Liver (tissue), 9 donors: ENCODE data around the gene CNTLN. TPM values are rescaled to one million over a fixed set of nuclear protein-coding genes. Genes with fewer than 3 reads are reported as not detected.

Experiments
- DNase-seq: peaks from one replicate; pipeline ENCODE4 v3.0.0-alpha.2; 2017; ENCODE audit warnings: low spot score
- H3K27ac ChIP-seq, 2 donors: one replicate each; pipeline ENCODE4 v1.7.0; 2013; ENCODE audit warnings: inconsistent platforms in 2 of 2, low read length in 2 of 2, control low read depth in 1 of 2, low read depth in 1 of 2, mild to moderate bottlenecking in 1 of 2
- H3K27me3 ChIP-seq, 4 donors: one replicate each; pipeline versions ENCODE4 v1.6.1 to v1.7.0; 2013; ENCODE audit warnings: low read length in 3 of 4, inconsistent platforms in 1 of 4, mild to moderate bottlenecking in 1 of 4, moderate library complexity in 1 of 4; ENCODE audit not compliant: control insufficient read depth in 4 of 4, insufficient read depth in 4 of 4
- H3K36me3 ChIP-seq, 4 donors: one replicate each; pipeline versions ENCODE4 v1.6.1 to v1.7.0; 2013; ENCODE audit warnings: low read length in 3 of 4, mild to moderate bottlenecking in 3 of 4, low read depth in 1 of 4, moderate library complexity in 1 of 4; ENCODE audit not compliant: control insufficient read depth in 4 of 4, insufficient read depth in 3 of 4
- H3K4me1 ChIP-seq, 4 donors: one replicate each; pipeline versions ENCODE4 v1.6.1 to v1.7.0; 2013; ENCODE audit warnings: low read length in 3 of 4, mild to moderate bottlenecking in 3 of 4, moderate library complexity in 1 of 4; ENCODE audit not compliant: control insufficient read depth in 4 of 4, insufficient read depth in 4 of 4
- H3K4me3 ChIP-seq, 3 donors: one replicate each; pipeline versions ENCODE4 v1.6.1 to v1.7.0; 2013; ENCODE audit warnings: low read length in 3 of 3, control low read depth in 1 of 3, low read depth in 1 of 3, mild to moderate bottlenecking in 1 of 3
- H3K9ac ChIP-seq, 2 donors: one replicate each; pipeline ENCODE4 v1.7.0; 2013; ENCODE audit warnings: low read length in 2 of 2, mild to moderate bottlenecking in 2 of 2, moderate library complexity in 2 of 2, control low read depth in 1 of 2, low read depth in 1 of 2
- H3K9me3 ChIP-seq, 4 donors: one replicate each; pipeline versions ENCODE4 v1.6.1 to v1.7.0; 2013; ENCODE audit warnings: low read length in 3 of 4; ENCODE audit not compliant: control insufficient read depth in 4 of 4
- ATF3 ChIP-seq: IDR thresholded peaks from 2 replicates; pipeline ENCODE4 v1.6.1; 2016; ENCODE audit warnings: antibody characterized with exemption
- CTCF ChIP-seq: fragments of 150-350 bp; IDR thresholded peaks from 2 replicates; pipeline ENCODE4 v1.5.1; 2017; ENCODE audit warnings: improper control_type of control experiment, low read depth, low read length; ENCODE audit not compliant: missing input control
- FOXA2 ChIP-seq: IDR thresholded peaks from 2 replicates; pipeline ENCODE4 v1.6.1; 2016; ENCODE audit warnings: antibody characterized with exemption
- GABPA ChIP-seq, 2 donors: IDR thresholded peaks in 1 of 2; conservative IDR thresholded peaks in 1 of 2; 2 replicates each; pipeline ENCODE4 v1.6.1; 2016; ENCODE audit warnings: antibody characterized with exemption in 2 of 2, mild to moderate bottlenecking in 1 of 2, moderate library complexity in 1 of 2
- HNF4A ChIP-seq, 2 donors: conservative IDR thresholded peaks; 2 replicates each; pipeline ENCODE4 v1.6.1; 2016; ENCODE audit warnings: antibody characterized with exemption in 2 of 2, mild to moderate bottlenecking in 2 of 2
- JUND ChIP-seq, 2 donors: IDR thresholded peaks; 2 replicates each; pipeline ENCODE4 v1.6.1; 2016; ENCODE audit warnings: antibody characterized with exemption in 2 of 2
- MAX ChIP-seq: IDR thresholded peaks from 2 replicates; pipeline ENCODE4 v1.6.1; 2016; ENCODE audit warnings: antibody characterized with exemption
- NR2F2 ChIP-seq: IDR thresholded peaks from 2 replicates; pipeline ENCODE4 v1.6.1; 2016; ENCODE audit warnings: antibody characterized with exemption
- RAD21 ChIP-seq, 2 donors: IDR thresholded peaks; 2 replicates each; pipeline ENCODE4 v1.6.1; 2016; ENCODE audit warnings: antibody characterized with exemption in 2 of 2, mild to moderate bottlenecking in 2 of 2
- RXRA ChIP-seq, 2 donors: IDR thresholded peaks; 2 replicates each; pipeline ENCODE4 v1.6.1; 2017 to 2018; ENCODE audit warnings: antibody characterized with exemption in 2 of 2, mild to moderate bottlenecking in 1 of 2
- SP1 ChIP-seq: IDR thresholded peaks from 2 replicates; pipeline ENCODE4 v1.6.1; 2018; ENCODE audit warnings: antibody characterized with exemption, mild to moderate bottlenecking
- TAF1 ChIP-seq: conservative IDR thresholded peaks from 2 replicates; pipeline ENCODE4 v1.6.1; 2016; ENCODE audit warnings: antibody characterized with exemption, mild to moderate bottlenecking
- ZBTB33 ChIP-seq: IDR thresholded peaks from 2 replicates; pipeline ENCODE4 v1.6.1; 2016; ENCODE audit warnings: antibody characterized with exemption
- WGBS: extraction: QIAGEN DNeasy Blood & Tissue Kit; methylation state at CpG from one replicate; pipeline ENCODE4 v1.1.7; 2013; 5-methylcytosine and 5-hydroxymethylcytosine counted together
- polyA plus RNA-seq, 2 donors: library from polyadenylated mRNA; stranded (reverse) in 1 of 2; unstranded in 1 of 2; fragments of 200-250 nt in 1 of 2; fragments of >200 nt in 1 of 2; fragmentation: Nextera tagmentation in 1 of 2; extraction: Ambion mirVana in 1 of 2; gene quantifications; one replicate each; pipeline versions ENCODE4 v1.2.1 to v1.2.3, GENCODE V29; 2013 to 2015
- total RNA-seq, 2 donors: library from RNA; depleted of rRNA; stranded (reverse); fragments of >200 nt; gene quantifications; one replicate each; pipeline ENCODE4 v1.2.3, GENCODE V29; 2014
- donor health status: healthy.
- donor health status: healthy.
- donor health status: healthy.
- donor health status: healthy.
- donor health status: healthy.

CNTLN gene
- total and polyA plus RNA-seq, 4 donors, result 2.8 to 31.4 (median 11.0) TPM

GRCh38 chr9:17491780-17492179 is 356.9 kb downstream of the CNTLN start:
- Histone ChIP-seq H3K27ac (no peak overlapping the region), H3K9ac (no peak overlapping the region), H3K4me1 (no peaks in the 10 kb centered on the region), H3K4me3 (no peak overlapping the region), H3K27me3 (no peaks in the 10 kb centered on the region), H3K9me3 (no peaks in the 10 kb centered on the region), H3K36me3 (peaks cover 0 to 10% (median 4%) of the 10 kb centered on the region in 4 donors)
- TF ChIP-seq JUND (IDR thresholded peaks at IDR 0.05) (no peak), RXRA (IDR thresholded peaks at IDR 0.05) (no peak), MAX (no peak)
- WGBS, result over 99% methylated on average over 1 of the region's 1 CpG
- DNase-seq, result no peak

- H3K27me3 ChIP-seq, result no peaks in the 10 kb centered on the region
- no peak overlapping the region for H3K27ac ChIP-seq
- DNase-seq, result no peak
- no peaks in the 10 kb centered on the region for H3K9me3 ChIP-seq
- no peak overlapping the region for H3K9ac ChIP-seq
- peaks cover 0 to 5% (median 1%) of the 10 kb centered on the region in 4 donors for H3K36me3 ChIP-seq
- TF ChIP-seq JUND (IDR thresholded peaks at IDR 0.05) (no peak), RAD21 (IDR thresholded peaks at IDR 0.05) (no peak), RXRA (IDR thresholded peaks at IDR 0.05) (no peak), ATF3 (no peak), MAX (no peak), CTCF (no peak), NR2F2 (no peak)
- no peaks in the 10 kb centered on the region for H3K4me1 ChIP-seq
- no peak overlapping the region for H3K4me3 ChIP-seq
- 94% methylated on average over 3 of the region's 3 CpGs for WGBS
Measured at GRCh38 chr9:17503196-17503595, 368.4 kb downstream of the CNTLN start.

- Histone ChIP-seq H3K27ac (no peak overlapping the region), H3K4me1 (no peaks in the 10 kb centered on the region), H3K36me3 (no peaks in the 10 kb centered on the region), H3K9me3 (no peaks in the 10 kb centered on the region), H3K4me3 (no peak overlapping the region), H3K27me3 (no peaks in the 10 kb centered on the region), H3K9ac (no peak overlapping the region)
- TF ChIP-seq FOXA2 (no peak), HNF4A (conservative IDR thresholded peaks at IDR 0.05) (no peak), TAF1 (no peak), NR2F2 (no peak), ZBTB33 (no peak), SP1 (no peak), GABPA (IDR thresholded peaks at IDR 0.05 in 1 of 2, conservative IDR thresholded peaks at IDR 0.05 in 1 of 2) (no peak)
- 95% methylated on average over 1 of the region's 1 CpG for WGBS
- no peak for DNase-seq
Measured at GRCh38 chr9:17509151-17509550, 374.3 kb downstream of the CNTLN start.
